Measurements from ENCODE around the gene FXYD5. TPM values are rescaled to one million over a fixed set of nuclear protein-coding genes. Genes with fewer than 3 reads are reported as not detected.

Gene FXYD5
- total and polyA plus RNA-seq, 9 of the 15 experiments (the other 6 are each of a cell fraction or from before 2014, with no cell fraction given), result 104 to 537 (median 174) TPM

GRCh38 chr19:35155441-35155840 lies 906 bp downstream of the FXYD5 start (continued):
- TF ChIP-seq BRCA1 (IDR thresholded peaks at IDR 0.05) (no peak), BRCA1 (CRISPR knock-in tag; IDR thresholded peaks at IDR 0.05) (0 out of 2 replicates have a peak, but pooled peaks have one; percentile 23)

GRCh38 chr19:35155981-35156672 lies 1.6 kb downstream of the FXYD5 start:
- Histone ChIP-seq H3K9me3 (replicated peaks; ENCODE audit: control insufficient read depth, insufficient read depth, low read depth, low read length) (no peaks in the 10 kb centered on the region), H3K9me1 (ENCODE audit: control insufficient read depth, insufficient read depth, low read length) (no peaks in the 10 kb centered on the region), H3K36me3 (ENCODE audit: control insufficient read depth, insufficient read depth, low read length) (peaks cover 57% of the 10 kb centered on the region), H3K27ac (ENCODE audit: extremely low read depth, low read depth, low read length) (peak overlapping the region; percentile 95; the same call in 2 of the 3 replicates), H3K4me2 (ENCODE audit: insufficient read depth, low read length) (peak overlapping the region; percentile 95), H3K4me3 (peak overlapping the region; percentile 92), H4K20me1 (replicated peaks; ENCODE audit: control insufficient read depth, insufficient read depth, low read length) (no peaks in the 10 kb centered on the region), H3K9ac (ENCODE audit: insufficient read depth in 1 of 2, low read depth in 2 of 2, low read length in 2 of 2) (peak overlapping the region; percentile 89 to 96), H3K4me1 (replicated peaks in 1 of 2; ENCODE audit: control insufficient read depth in 2 of 2, insufficient read depth in 2 of 2, low read length in 2 of 2) (peaks cover 13 to 44% of the 10 kb centered on the region in 2 experiments; a peak in 4 of 5 replicates), H3K79me2 (ENCODE audit: control insufficient read depth, insufficient read depth, low read length) (peaks cover 51% of the 10 kb centered on the region), H3K27me3 (ENCODE audit: control insufficient read depth in 2 of 2, insufficient read depth in 2 of 2, low read length in 2 of 2) (no peaks in the 10 kb centered on the region), H2AFZ (ENCODE audit: low read depth, low read length) (no peak overlapping the region)
- intact Hi-C loops (cut with micrococcal nuclease), result loop anchor here (5.0 kb wide), 1 partner anchor 111 kb away; the partner anchor contains the start of gene USF2
- in situ Hi-C loops (cut with MboI), result no loop called here
- ChIA-PET CTCF (ENCODE audit: low intra/inter-chr PET ratio) (no interaction called here), POLR2A (interaction anchor here (0.6 kb wide), 1 partner anchor 520 kb away, joined by 3 read pairs; no protein-coding TSS in a partner anchor)
- no peak for ATAC-seq
- WGBS (ENCODE audit: insufficient coverage, low coverage, missing lambda C conversion rate), result 28% methylated on average over 6 of the region's 6 CpGs
- FAIRE-seq, result peak; percentile 67
- no peak for DNase-seq (ENCODE audit: extremely low read depth in 1 of 4, low spot score in 3 of 4)
- TSS peak; percentile 46 for BruUV-seq (replicated peaks)
- TF ChIP-seq THRB (CRISPR knock-in tag; conservative IDR thresholded peaks at IDR 0.05), result 0 out of 2 replicates have a peak, but pooled peaks have one; percentile 7
- TF ChIP-seq EP400 (IDR thresholded peaks at IDR 0.05), result no peak
- TF ChIP-seq ZKSCAN1 (IDR thresholded peaks at IDR 0.05; ENCODE audit: low read depth, low read length), result peak; percentile 86
- no peak for TF ChIP-seq MCM2 (IDR thresholded peaks at IDR 0.05; ENCODE audit: low read depth)
- no peak for TF ChIP-seq ETV5 (CRISPR knock-in tag; IDR thresholded peaks at IDR 0.05; ENCODE audit: low read depth)
- 0 out of 4 replicates have a peak, but pooled peaks of 1 of the 2 experiments have one; percentile 40 for TF ChIP-seq HDAC1 (IDR thresholded peaks at IDR 0.05)
- TF ChIP-seq CHD1 (IDR thresholded peaks at IDR 0.05; ENCODE audit: low read length), result no peak
- no peak for TF ChIP-seq PREB (CRISPR knock-in tag; IDR thresholded peaks at IDR 0.05)
- no peak for TF ChIP-seq CBFA2T2 (conservative IDR thresholded peaks at IDR 0.05)
- no peak for TF ChIP-seq THAP7 (CRISPR knock-in tag; IDR thresholded peaks at IDR 0.05)
- 0 out of 2 replicates have a peak, but pooled peaks have one; percentile 14 for TF ChIP-seq HBP1 (CRISPR knock-in tag; IDR thresholded peaks at IDR 0.05)
- TF ChIP-seq ASH1L (IDR thresholded peaks at IDR 0.05; ENCODE audit: borderline replicate concordance, low read depth, partially characterized antibody), result no peak
- TF ChIP-seq ZC3H11A (IDR thresholded peaks at IDR 0.05; ENCODE audit: low read depth, low read length), result no peak
- no peak for TF ChIP-seq RBM34 (IDR thresholded peaks at IDR 0.05; ENCODE audit: borderline replicate concordance, insufficient read depth, low read length)
